Choroid plexus epithelial cell (primary cell): Measurements from ENCODE around the gene KCTD20.
"Not testable (repeated sequence)": the region's sequence is repeated elsewhere in the genome, so short reads cannot be mapped to it uniquely, and the experiment has no call there.

Source experiments
- DNase-seq: peaks from one replicate; pipeline ENCODE4 v3.0.0-alpha.2; 2010; ENCODE audit warnings: low read depth
- H3K4me3 ChIP-seq: 2 replicates; pipeline ENCODE4 v1.5.1; 2011; ENCODE audit warnings: low read depth, mild to moderate bottlenecking, control low read depth, low read length, moderate library complexity
- CTCF ChIP-seq: conservative IDR thresholded peaks from 2 replicates; pipeline ENCODE4 v1.5.1; 2011; ENCODE audit warnings: low read depth, mild to moderate bottlenecking, control low read depth, inconsistent platforms, low read length, moderate library complexity

The KCTD20 gene

DNA sequence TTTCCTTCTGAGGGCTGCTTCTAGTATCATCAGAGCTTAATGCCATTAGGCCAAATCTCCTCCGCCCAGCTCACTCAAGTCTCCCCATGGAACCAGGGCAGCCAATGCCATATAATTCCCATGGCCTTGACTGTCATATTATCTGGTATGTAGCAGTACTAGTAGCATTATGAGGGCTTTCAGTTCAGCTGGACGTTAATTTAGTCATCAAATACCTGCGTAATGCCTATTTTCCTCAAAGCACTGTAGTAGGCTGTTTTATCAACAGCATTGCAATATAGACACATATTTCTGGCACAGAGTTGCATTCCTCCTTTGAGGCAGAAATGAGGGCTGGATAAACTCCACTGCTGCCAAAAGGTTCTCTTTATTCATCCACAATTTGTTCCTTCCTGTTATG, 1.7 kb downstream of the KCTD20 start:
- peak; percentile 90 for DNase-seq
- peak overlapping the region; percentile 94 for H3K4me3 ChIP-seq
- TF ChIP-seq CTCF, result no peak

DNA sequence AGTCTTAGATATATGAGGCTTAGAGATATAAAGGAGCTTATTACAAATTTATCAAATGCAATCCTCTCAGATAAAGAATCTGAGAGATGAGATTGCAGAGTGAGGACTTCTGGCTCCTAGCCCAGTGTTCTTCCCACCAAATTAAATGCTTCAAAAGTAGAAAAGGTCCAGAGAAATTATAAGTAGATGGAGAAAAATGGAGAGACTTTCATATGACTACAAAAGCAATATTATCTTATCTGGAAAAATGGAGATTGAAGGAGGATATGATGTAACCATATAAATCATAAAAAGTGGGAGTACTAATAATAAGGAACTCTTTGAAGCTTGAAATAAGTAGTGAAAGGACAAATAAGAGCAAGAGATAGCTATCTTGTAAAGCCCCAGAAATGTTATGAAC, 2.8 kb downstream of the KCTD20 start:
- TF ChIP-seq CTCF, result no peak
- H3K4me3 ChIP-seq, result no peak overlapping the region
- no peak for DNase-seq

DNA sequence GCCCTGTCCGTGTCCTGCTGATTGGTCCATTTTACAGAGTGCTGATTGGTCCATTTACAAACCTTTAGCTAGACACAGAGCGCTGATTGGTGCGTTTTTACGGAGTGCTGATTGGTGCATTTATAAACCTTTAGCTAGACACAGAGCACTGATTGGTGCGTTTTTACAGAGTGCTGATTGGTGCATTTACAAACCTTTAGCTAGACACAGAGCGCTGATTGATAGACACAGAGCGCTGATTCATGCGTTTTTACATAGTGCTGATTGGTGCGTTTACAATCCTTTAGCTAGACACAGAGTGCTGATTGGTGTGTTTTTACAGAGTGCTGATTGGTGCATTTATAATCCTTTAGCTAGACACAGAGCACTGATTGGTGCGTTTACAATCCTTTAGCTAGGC, 6.4 kb downstream of the KCTD20 start:
- H3K4me3 ChIP-seq, DNase-seq: not testable (repeated sequence)

GRCh38 chr6:36452897-36453296, 10.1 kb downstream of the KCTD20 start:
- not testable (repeated sequence) for DNase-seq, H3K4me3 ChIP-seq

GRCh38 chr6:36455486-36456027, 12.8 kb downstream of the KCTD20 start:
- H3K4me3 ChIP-seq, result no peak overlapping the region
- no peak for TF ChIP-seq CTCF
- DNase-seq, result no peak

DNA sequence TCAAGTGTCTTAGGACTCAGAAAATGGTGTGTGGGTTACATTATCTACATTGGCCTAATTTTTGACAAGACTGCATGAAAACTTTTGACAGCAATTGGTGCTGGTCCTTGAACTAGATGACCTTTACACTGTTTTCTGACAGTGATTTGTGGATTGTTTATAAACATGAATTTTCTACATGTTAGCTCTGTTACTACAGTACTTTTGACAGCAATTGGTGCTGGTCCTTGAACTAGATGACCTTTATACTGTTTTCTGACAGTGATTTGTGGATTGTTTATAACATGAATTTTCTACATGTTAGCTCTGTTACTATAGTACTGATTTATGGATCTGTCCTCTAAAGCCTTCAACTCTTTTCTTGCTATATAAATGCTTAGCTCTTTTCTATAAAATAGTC, 16.7 kb downstream of the KCTD20 start:
- no peak for DNase-seq
- no peak overlapping the region for H3K4me3 ChIP-seq
- TF ChIP-seq CTCF, result no peak

- DNase-seq, result no peak
These were observed 18.1 kb downstream of the KCTD20 start for GRCh38 chr6:36460916-36461315.

DNA sequence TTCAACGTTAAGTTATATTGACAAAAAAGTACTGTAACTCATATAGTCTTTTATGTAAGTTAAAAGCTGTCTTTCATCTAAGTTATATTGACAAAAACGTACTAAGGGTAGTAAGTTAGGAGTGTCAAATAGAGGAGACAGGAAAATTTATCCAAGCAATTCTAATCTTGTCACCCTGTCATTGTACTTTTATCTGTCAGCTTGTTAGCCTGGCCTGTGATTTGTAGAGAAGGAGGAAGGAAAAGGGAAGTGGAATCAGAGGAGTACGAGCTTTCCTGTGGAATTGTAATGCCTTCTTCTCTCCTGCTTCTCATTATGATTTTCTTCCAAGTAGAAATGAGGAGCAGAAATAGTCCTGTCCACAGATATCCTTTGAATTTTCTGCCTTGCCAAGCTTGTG, 18.8 kb downstream of the KCTD20 start:
- TF ChIP-seq CTCF, result no peak
- H3K4me3 ChIP-seq, result no peak overlapping the region
- DNase-seq, result no peak

More at GRCh38 chr6:36460916-36461315, 18.1 kb downstream of the KCTD20 start:
- no peak for TF ChIP-seq CTCF
- no peak overlapping the region for H3K4me3 ChIP-seq
